HepG2 (cell line): Measurements from ENCODE around the gene IFI30. TPM values are rescaled to one million over a fixed set of nuclear protein-coding genes. Genes with fewer than 3 reads are reported as not detected.

ENCODE experiments used
- AGO2 ChIP-seq: fragments of 200-400 bp; formaldehyde crosslinking; optimal IDR thresholded peaks from 2 replicates; pipeline ENCODE3; 2017; ENCODE audit warnings: mild to moderate bottlenecking, low read depth, low read length, moderate library complexity
- KDM2A ChIP-seq: sonication (generic); formaldehyde crosslinking; IDR thresholded peaks from 2 replicates; pipeline ENCODE4 v1.4.0; 2020; ENCODE audit warnings: low read depth, missing genetic modification reagents, borderline replicate concordance
- MXD4 ChIP-seq: IDR thresholded peaks from 2 replicates; pipeline ENCODE4 v1.6.1; 2016; ENCODE audit warnings: mild to moderate bottlenecking, missing biosample characterization, missing genetic modification reagents
- RBFOX2 ChIP-seq: fragments of 200-400 bp; formaldehyde crosslinking; IDR thresholded peaks from 2 replicates; pipeline ENCODE4 v1.6.1; 2017; ENCODE audit warnings: low read depth, mild to moderate bottlenecking, low read length
- RBM39 ChIP-seq: fragments of 200-400 bp; formaldehyde crosslinking; IDR thresholded peaks from one replicate; pipeline ENCODE4 v1.6.1; 2018; ENCODE audit warnings: antibody characterized with exemption, mild to moderate bottlenecking, low read depth, low read length; ENCODE audit not compliant: poor library complexity, severe bottlenecking
- TAF1 ChIP-seq: sonication (generic); formaldehyde crosslinking; IDR thresholded peaks from 2 replicates; pipeline ENCODE4 v1.4.0; 2020; ENCODE audit warnings: missing genetic modification reagents
- YEATS2 ChIP-seq: sonication (generic); formaldehyde crosslinking; IDR thresholded peaks from 2 replicates; pipeline ENCODE4 v1.4.0; 2020; ENCODE audit warnings: missing genetic modification reagents, borderline replicate concordance
- ZNF274 ChIP-seq: sonication (generic); formaldehyde crosslinking; IDR thresholded peaks from 2 replicates; pipeline ENCODE4 v1.5.1; 2020; ENCODE audit warnings: mild to moderate bottlenecking, missing genetic modification reagents
- ZNF598 ChIP-seq: sonication (generic); formaldehyde crosslinking; IDR thresholded peaks from 2 replicates; pipeline ENCODE4 v1.5.1; 2020; ENCODE audit warnings: mild to moderate bottlenecking, missing genetic modification reagents, borderline replicate concordance
- polyA plus RNA-seq, 8 experiments: library from polyadenylated mRNA; depleted of rRNA in 3 of 8; stranded (reverse) in 7 of 8; unstranded in 1 of 8; fragments of >200 nt; fragmentation: Illumina TruSeq in 4 of 8; extraction: Trizol in 4 of 8; gene quantifications; 2 replicates each; pipeline versions ENCODE4 v1.2.1 to v1.2.3, GENCODE V29; 2011 to 2016; ENCODE audit warnings: low read depth in 4 of 8, missing spikeins in 1 of 8, mixed read lengths in 1 of 8; ENCODE audit not compliant: insufficient read depth in 1 of 8
- total RNA-seq, 5 experiments: library from RNA; depleted of rRNA; stranded (reverse); fragments of >200 nt; fragmentation: Illumina TruSeq; extraction: Trizol; gene quantifications; 2 replicates each; pipeline ENCODE4 v1.2.3, GENCODE V29; 2016; ENCODE audit warnings: low read depth in 1 of 5
- TF ChIP-seq, protein P1 (sequence below): sonication (generic); formaldehyde crosslinking; IDR thresholded peaks from 2 replicates; pipeline ENCODE4 v1.4.0; 2020; ENCODE audit warnings: missing genetic modification reagents
- TF ChIP-seq, protein P2 (sequence below): IDR thresholded peaks from 2 replicates; pipeline ENCODE4 v1.6.1; 2016; ENCODE audit warnings: missing compliant biosample characterization, missing genetic modification reagents, borderline replicate concordance
- TF ChIP-seq, protein P3 (sequence below): sonication (generic); formaldehyde crosslinking; IDR thresholded peaks from 2 replicates; pipeline ENCODE4 v1.5.0; 2020; ENCODE audit warnings: mild to moderate bottlenecking, missing genetic modification reagents
- TF ChIP-seq, protein P4 (sequence below): IDR thresholded peaks from 2 replicates; pipeline ENCODE4 v1.4.0; 2020; ENCODE audit warnings: mild to moderate bottlenecking, missing genetic modification reagents

The IFI30 gene
- total and polyA plus RNA-seq, 2 of the 13 experiments (the other 11 are each of a cell fraction or from before 2014, with no cell fraction given), result 25.0 to 79.4 TPM

DNA sequence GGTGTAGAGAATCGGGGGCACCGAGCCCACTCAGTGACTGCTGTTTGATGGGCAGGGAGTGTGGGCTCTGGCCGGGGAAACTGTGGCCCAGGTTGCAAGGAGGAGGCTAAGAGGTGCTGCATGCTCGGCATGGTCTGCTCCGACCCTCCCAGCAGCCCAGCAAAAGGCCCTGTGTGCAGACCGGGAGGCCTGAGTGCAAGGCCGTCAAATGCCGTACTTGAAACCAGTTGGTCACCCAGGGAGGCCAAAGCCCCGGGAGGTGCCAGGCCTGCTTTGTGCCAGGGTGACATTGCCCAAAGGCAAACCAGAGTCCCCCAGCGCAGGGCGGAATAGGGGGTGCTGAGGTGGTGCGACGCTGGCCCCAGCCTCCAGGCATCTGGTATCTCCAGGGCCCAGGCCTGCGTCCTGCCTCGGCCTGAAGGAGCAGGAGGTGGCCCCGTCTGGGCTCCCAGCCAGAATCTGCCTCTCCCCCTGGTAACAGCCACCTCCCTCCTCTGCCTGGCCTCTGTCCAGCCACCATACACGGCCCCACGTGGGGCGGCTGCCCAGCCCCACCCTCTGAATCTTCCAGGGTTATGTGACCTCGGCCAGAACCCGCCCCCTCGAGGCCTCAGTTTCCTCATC lies 16.7 kb upstream of the IFI30 start (continued):
- TF ChIP-seq RBM39 (peak; percentile 48), YEATS2 (peak; percentile 49; the same call in 1 of the 2 replicates), KDM2A (CRISPR knock-in tag) (peak; percentile 36; the same call in 1 of the 2 replicates), AGO2 (peak; percentile 85), ZNF274 (CRISPR knock-in tag) (0 out of 2 replicates have a peak, but pooled peaks have one; percentile 44), MXD4 (CRISPR knock-in tag) (peak; percentile 33; the same call in 1 of the 2 replicates), ZNF598 (CRISPR knock-in tag) (0 out of 2 replicates have a peak, but pooled peaks have one; percentile 30), RBFOX2 (peak; percentile 70), TAF1 (CRISPR knock-in tag) (no peak)
- TF ChIP-seq, protein P1, sequence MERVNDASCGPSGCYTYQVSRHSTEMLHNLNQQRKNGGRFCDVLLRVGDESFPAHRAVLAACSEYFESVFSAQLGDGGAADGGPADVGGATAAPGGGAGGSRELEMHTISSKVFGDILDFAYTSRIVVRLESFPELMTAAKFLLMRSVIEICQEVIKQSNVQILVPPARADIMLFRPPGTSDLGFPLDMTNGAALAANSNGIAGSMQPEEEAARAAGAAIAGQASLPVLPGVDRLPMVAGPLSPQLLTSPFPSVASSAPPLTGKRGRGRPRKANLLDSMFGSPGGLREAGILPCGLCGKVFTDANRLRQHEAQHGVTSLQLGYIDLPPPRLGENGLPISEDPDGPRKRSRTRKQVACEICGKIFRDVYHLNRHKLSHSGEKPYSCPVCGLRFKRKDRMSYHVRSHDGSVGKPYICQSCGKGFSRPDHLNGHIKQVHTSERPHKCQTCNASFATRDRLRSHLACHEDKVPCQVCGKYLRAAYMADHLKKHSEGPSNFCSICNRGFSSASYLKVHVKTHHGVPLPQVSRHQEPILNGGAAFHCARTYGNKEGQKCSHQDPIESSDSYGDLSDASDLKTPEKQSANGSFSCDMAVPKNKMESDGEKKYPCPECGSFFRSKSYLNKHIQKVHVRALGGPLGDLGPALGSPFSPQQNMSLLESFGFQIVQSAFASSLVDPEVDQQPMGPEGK (CRISPR knock-in tag), result peak; percentile 84
- TF ChIP-seq, protein P2, sequence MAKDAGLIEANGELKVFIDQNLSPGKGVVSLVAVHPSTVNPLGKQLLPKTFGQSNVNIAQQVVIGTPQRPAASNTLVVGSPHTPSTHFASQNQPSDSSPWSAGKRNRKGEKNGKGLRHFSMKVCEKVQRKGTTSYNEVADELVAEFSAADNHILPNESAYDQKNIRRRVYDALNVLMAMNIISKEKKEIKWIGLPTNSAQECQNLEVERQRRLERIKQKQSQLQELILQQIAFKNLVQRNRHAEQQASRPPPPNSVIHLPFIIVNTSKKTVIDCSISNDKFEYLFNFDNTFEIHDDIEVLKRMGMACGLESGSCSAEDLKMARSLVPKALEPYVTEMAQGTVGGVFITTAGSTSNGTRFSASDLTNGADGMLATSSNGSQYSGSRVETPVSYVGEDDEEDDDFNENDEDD (CRISPR knock-in tag), result peak; percentile 28; the same call in 1 of the 2 replicates
- TF ChIP-seq, protein P3, sequence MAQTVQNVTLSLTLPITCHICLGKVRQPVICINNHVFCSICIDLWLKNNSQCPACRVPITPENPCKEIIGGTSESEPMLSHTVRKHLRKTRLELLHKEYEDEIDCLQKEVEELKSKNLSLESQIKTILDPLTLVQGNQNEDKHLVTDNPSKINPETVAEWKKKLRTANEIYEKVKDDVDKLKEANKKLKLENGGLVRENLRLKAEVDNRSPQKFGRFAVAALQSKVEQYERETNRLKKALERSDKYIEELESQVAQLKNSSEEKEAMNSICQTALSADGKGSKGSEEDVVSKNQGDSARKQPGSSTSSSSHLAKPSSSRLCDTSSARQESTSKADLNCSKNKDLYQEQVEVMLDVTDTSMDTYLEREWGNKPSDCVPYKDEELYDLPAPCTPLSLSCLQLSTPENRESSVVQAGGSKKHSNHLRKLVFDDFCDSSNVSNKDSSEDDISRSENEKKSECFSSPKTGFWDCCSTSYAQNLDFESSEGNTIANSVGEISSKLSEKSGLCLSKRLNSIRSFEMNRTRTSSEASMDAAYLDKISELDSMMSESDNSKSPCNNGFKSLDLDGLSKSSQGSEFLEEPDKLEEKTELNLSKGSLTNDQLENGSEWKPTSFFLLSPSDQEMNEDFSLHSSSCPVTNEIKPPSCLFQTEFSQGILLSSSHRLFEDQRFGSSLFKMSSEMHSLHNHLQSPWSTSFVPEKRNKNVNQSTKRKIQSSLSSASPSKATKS, result no peak
- TF ChIP-seq, protein P4, sequence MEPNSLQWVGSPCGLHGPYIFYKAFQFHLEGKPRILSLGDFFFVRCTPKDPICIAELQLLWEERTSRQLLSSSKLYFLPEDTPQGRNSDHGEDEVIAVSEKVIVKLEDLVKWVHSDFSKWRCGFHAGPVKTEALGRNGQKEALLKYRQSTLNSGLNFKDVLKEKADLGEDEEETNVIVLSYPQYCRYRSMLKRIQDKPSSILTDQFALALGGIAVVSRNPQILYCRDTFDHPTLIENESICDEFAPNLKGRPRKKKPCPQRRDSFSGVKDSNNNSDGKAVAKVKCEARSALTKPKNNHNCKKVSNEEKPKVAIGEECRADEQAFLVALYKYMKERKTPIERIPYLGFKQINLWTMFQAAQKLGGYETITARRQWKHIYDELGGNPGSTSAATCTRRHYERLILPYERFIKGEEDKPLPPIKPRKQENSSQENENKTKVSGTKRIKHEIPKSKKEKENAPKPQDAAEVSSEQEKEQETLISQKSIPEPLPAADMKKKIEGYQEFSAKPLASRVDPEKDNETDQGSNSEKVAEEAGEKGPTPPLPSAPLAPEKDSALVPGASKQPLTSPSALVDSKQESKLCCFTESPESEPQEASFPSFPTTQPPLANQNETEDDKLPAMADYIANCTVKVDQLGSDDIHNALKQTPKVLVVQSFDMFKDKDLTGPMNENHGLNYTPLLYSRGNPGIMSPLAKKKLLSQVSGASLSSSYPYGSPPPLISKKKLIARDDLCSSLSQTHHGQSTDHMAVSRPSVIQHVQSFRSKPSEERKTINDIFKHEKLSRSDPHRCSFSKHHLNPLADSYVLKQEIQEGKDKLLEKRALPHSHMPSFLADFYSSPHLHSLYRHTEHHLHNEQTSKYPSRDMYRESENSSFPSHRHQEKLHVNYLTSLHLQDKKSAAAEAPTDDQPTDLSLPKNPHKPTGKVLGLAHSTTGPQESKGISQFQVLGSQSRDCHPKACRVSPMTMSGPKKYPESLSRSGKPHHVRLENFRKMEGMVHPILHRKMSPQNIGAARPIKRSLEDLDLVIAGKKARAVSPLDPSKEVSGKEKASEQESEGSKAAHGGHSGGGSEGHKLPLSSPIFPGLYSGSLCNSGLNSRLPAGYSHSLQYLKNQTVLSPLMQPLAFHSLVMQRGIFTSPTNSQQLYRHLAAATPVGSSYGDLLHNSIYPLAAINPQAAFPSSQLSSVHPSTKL, result 0 out of 2 replicates have a peak, but pooled peaks have one; percentile 12
